GM19193 (cell line): ENCODE measurements around the gene MSI2.

ENCODE experiments used
- POLR2A ChIP-seq: IDR thresholded peaks from 4 replicates; pipeline ENCODE4 v1.6.1; 2011; ENCODE audit not compliant: insufficient read depth, insufficient read length; ENCODE audit errors: extremely low read depth

The MSI2 gene

DNA sequence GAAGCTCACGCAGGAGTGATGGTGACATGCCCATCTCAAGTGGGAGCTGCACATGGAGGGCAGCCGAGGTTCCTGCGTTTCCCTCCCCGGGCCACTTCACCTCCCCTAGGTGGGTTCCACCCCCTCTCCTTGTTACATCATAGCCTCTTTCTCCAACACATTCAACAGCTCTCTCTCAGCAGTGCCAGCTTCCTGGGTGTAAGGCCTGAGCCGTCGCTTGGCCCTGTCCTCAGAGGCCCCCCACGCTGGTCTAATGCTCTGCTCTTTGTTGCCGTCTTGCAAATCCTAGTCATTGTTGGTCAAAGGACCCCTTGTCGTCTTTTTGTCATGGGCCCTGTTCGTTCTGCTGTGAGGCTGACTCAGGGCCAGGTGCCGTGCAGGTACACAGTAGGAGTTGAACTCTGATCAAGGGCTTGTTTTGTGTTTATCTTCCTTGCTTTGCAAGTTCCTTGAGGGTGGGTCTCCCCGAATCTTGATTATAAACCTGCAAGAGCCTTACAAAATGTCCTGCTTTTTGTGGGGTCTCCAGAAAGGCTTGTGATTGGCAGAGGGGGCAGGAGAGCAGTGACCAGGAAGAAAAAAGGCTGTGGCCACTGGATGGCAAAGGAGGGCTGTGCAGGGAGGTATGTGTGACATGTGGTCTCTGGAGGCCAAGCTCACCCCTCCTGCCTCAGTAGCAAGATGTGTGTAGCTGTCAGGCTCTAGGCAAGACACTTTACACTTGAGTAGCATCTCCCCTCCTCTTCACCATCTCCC lies 352.2 kb downstream of the MSI2 start:
- TF ChIP-seq POLR2A = no peak

DNA sequence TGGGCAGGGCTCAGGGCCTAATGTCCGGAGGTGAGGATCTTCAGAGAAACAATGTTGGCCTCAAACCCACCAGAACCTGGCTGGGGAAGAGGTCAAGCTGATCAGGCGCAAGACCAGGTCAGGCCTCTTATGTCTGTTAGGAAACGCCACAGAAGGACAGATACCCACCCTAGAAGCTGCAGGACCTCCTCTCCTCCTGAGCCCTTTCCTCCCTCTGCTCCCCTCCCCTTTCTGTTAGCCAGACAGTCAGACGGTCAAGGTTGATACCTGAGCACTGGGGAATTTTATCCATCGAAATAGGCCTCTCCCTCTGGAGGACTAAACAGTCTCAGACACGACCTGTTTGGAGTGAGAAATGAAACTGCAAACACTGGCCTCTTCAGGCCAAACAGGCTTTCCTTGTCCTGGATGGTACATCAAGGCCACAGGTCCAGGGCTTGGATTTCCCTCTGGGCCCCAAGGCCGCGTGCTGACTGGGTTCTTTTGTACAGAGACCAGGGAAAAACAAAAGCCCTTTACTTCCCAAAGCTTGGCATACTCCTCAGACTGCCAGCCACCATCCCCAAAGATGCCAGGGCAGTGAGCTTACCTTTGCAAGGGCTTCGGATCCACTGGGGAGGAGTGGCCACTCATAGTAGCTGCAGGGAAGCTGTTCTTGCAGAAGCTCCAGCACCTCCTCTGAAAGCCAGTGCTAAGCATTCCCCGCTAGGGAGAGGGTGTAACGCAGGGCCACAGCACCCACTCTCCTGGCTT lies 353.0 kb downstream of the MSI2 start:
- no peak for TF ChIP-seq POLR2A

DNA sequence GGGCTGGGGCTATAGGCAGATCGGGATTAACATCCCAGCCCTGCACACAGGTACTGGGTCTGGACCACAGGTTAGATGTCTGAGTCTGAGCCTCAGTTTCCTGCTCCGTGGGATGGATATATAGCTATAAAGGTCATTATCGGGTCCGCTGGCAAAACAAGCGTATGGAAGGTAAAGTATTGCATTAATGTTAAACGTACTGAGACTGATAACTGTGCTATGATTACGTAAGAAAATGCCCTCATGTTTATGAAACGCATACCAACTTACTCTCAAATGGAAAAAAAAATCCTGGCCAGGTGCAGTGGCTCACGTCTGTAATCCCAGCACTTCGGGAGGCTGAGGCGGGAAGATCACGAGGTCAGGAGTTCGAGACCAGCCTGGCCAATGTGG lies 353.6 kb downstream of the MSI2 start:
- TF ChIP-seq POLR2A = no peak

DNA sequence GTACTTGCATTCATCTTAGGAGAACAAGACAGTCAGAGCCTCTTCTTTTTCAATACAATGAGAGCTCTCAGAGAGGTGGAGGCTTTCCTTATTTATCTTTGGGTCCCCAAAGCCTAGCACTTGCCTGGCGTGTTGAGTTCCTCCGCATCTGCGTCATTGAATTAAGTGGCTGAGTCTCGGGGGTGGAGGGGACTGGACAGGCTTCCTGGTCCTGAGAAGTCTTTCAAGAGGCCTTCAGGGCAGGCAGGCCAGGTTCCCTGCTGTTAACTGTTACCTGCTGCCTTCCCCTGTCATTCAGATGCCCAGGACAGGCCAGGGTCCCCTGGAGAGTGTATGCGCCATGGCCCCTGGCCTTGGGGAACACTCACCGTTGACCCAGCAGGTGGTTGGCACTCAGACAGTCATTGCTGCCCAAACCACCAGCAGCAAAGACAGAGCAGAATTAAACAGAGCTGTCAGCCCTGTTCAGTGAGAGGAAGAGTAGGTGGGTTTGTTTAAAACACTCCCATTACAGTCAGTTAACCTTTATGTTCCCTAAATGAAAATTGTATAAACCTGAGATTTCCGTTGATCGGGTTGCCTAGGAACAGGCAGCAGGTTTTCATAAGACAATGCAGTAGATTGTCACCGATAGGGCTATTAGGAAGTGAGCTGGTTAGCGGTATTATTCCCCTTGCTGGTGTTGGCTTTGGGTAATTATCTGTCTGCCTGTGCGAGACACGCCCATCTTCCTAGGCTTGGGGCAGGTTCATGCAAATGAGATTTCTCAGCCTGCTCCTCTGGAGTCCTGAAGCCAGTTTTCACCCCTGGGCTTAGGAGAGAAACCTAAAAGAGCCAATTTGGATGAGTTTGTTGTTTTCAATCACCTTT lies 356.1 kb downstream of the MSI2 start:
- no peak for TF ChIP-seq POLR2A

DNA sequence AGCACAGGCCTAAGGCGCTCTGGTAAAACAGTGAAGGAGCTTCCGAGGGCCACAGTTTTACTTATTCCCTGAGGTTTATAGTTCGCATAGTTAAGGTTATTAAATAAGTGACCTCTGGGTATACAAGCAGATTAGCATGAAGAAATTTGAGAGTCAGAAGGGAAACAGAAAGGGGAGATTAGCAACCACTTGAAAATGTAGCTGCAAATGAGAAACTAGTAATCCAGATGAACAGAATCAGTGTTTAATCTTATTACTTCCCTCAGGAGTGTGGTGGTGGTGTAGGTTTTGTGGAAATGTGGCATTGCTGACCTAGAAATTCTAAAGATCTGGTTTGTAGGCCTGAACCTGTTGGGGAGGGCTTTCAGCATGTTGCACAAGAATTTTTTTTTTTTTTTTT lies 358.4 kb downstream of the MSI2 start:
- TF ChIP-seq POLR2A = no peak

DNA sequence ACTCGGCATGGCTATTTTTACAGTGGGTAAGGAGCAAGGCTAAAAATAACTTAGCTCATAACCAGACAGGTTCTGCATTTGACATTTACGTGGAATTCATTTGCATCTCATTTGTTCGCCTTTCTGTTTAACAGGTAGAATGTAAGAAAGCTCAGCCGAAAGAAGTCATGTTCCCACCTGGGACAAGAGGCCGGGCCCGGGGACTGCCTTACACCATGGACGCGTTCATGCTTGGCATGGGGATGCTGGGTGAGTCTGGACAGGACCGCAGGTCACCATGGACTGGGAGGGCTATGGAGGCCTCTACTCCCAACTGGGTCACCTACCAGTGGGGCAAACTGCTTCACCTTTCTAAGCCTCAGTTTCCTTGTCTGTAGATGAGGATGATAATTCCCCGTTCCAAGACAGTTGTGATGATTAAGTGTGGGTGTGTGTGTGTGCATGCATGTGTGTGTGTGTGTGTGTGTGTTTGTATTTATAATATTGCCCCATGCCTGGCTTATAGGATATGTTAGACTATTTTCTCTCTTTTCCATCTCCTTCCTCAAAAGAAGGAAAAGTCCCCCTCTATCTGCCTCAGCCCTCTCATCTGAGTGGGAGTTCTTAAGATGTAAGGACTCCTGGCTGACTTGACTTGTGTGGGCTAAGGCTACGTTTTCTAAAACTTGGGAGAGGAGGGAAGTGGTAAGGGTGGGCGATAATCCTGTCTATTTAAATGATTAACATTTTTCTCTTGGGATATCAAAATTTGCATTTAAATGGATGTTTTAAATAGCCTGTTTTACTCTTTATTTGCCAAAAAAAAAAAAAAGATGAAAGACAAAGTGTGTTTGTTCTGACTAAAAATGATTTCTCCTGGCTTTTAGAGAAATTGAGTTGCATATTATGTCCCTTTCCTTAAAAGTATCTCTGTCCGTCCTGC lies 359.8 kb downstream of the MSI2 start:
- TF ChIP-seq POLR2A = no peak

DNA sequence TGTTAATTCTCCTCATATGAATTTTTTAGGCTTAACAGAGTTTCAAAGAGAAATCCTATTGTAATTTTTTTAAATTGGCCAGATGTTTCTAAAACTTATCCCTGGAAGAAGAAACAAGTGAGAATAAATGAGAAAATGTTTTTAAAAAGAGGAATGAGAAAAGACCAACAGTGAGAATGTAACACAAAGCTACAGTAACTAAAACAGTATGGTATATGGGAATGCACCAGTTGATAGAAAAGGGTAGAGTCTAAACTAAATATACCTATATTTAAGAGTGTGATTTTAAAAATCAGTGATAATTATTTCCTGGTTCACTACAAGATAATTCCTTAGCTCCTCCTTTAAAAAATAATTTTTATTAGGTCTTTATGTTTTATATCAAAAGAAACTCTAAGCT lies 360.9 kb downstream of the MSI2 start:
- TF ChIP-seq POLR2A = no peak

DNA sequence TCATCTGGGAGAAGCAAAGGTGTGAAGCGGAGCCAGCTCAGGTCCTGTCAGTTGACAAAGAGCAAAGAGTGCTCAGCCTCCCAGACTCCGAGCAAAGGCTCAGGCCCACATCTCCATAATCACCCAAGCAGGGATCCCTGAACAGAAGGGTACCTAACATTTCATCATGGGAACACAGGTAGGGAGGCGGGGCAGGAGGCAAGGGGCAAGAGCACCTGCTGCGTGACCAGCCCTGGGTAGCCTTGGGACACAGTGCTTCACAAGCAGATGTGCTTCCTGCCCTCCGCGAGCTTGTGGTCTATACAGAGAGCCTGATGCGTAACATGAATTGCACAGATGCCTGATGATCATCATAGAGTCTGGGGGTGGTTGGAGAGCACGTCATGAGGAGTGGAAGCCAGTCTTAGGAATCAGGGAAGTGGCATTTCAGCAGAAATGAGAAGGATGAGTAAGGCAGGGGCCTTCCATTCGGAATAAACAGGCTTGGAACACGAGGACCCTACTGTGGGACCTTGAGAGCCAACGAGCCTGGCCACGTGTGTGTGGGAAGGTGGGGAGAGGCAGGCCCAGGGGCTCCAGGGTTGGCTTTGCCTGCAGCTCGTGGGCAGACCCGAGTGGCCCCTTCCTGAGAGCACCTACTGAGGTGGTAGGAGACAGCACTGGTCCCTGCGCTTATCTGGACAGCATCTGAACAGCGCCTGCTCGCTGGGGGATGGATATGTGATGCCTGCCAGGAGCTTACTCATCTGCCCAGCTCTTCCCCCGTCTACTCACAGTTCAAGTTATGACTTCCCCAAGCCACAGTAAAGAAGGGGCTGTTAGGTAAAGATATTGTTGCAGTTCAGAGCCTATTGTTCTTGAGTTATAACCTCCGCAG lies 363.0 kb downstream of the MSI2 start:
- TF ChIP-seq POLR2A = no peak

DNA sequence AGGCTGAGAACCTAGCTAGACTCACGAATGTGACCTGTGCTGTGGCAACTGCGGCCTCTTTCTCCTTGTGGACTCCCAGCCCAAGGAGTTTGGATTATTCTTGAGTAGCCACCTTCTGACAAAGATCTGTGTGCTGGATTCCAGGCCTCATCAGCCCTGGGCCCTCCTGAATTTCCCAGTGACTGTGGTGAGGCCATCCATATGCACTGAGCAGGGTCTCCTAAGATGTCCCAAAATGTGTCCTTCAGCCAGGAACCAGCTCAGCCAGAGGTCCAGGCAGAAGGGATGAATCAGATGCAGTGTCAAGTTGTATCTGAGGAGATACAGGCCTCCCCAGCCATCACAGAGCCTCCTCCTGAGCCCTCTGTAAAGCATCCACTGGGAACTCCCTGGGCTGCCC lies 364.3 kb downstream of the MSI2 start:
- TF ChIP-seq POLR2A = no peak

DNA sequence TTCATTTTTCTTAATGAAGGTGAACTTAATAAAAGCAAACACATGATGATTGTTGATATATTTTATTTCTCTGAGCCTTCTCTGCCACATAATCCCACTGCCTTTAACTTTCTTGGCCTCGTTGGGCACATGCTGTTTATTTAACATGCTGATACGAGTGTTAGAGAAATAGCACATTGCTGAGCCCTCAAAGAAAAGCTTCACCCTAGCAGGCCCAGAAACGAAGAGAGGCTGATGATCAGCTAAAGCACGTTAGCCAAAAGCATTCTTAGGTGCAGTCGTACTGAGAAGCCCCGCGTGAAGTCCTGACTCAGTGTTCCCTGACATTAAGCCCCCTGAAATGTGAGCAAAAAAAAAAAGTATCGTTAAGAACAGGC lies 366.0 kb downstream of the MSI2 start:
- TF ChIP-seq POLR2A = no peak

DNA sequence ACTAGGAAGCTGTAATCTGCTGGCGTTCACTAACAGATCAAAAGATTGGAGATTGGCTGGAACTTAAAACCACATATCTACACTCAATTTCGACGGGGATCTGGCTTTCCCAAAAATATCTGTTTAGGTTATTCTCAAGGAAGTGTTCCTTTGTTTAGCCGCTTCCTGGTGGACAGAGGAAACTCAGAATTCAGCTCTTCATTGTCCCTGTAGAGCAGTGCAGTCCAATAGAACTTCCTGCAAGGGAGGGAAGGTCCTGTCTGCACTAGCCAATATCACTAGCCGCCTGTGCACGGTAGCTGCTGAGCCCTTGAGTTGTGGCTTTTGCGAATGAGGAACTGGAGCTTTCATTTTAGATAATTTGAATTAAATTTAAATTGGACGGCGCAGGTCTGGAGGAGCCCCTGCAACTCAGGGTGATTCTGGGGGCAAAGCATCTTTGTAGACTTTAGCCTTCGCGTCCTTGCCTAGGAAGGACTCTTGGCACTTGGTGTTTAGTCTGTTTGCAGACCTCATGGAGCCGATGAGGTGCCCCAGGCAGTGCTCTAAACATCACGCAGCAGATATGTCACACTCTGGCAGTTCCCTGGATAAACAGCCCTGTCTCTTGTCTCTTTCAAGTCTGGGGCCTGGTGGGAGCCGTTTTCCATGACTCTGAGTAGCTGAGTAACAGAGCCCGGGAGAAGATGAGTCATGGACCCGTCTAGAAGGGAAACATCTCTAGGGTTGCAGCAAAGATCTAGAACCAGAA lies 366.5 kb downstream of the MSI2 start:
- TF ChIP-seq POLR2A = no peak

DNA sequence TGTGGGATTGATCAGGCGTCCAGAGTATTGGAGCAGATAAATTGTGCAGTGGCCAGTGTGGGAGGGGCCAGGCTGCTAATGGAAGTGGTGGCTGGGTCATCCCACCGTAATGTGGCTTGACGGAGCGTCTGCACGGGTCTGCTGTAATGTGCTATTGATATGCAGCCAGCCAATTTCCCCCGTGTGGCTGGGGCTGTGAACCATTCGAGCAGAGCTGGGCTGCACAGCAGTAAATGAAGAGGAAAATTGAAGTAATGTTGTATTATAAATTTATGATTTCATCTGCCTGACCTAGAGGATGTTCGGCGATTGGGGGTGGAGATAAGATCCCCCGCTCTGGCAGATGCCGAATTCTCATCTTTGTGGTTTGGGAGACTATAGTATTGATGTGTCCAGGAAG lies 367.3 kb downstream of the MSI2 start:
- no peak for TF ChIP-seq POLR2A

DNA sequence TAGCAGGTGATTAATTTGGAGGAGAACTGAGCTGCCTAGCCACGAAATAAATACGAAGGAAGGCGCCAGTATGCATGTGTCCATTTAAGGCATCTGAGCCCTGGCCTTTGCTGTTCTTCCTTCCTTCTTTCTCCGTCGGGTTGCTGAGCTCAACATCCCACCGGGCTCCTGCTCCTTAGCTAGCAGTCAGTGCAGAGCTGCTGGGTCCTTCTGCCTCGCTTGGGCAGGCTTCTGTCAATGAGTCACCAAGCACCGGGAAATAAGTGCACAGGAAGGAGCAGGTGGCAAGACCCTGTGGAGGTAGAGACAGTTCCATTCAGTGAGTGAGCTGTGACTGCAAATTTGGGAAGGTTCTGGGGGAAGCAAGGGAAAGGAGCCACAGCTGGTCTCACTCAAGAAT lies 368.1 kb downstream of the MSI2 start:
- TF ChIP-seq POLR2A = no peak
